ENCODE measurements around the gene RPL13.

DNA sequence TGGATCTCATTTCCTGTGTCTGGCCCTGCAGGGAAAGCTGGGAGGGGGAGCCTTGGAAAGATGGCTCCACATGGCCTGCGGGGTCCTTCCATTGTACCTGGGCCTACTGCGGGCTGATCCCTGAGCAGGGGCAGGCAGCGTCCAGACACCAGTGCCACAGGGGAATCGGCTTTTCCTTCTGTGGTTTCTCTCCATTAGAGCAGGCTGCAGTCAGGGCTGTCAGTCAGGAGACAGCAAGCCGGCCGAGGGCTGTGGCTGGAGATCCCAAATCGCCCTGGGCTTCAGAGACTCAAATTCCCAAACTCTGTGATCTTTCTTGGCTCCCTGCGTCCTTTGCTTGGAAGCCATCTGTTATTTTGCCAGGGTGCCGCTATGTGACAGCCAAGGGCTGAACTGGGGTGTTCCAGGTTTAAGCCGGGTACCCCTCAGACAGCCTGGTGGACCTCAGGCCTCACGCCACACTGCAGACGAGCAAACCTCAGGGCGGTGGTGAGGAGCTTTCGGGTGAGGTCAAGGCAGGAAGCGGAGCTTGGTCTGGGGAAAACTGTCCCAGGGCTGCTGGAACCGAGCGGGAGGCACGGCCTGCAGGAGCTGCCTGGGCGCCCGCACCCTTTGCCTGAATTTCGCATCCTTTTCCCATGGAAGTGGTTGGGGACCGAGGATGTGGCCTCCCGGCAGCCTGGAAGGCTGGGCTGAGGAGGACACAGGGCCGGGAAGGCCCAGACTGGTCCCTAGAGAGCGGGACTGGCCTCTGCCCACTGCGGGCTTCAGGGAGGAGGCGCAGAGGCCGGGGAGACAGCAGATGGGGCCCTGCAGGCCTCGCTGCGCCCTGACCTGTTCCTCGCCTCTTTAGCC lies 13.6 kb downstream of the RPL13 start:
- TF ChIP-seq, protein P1, sequence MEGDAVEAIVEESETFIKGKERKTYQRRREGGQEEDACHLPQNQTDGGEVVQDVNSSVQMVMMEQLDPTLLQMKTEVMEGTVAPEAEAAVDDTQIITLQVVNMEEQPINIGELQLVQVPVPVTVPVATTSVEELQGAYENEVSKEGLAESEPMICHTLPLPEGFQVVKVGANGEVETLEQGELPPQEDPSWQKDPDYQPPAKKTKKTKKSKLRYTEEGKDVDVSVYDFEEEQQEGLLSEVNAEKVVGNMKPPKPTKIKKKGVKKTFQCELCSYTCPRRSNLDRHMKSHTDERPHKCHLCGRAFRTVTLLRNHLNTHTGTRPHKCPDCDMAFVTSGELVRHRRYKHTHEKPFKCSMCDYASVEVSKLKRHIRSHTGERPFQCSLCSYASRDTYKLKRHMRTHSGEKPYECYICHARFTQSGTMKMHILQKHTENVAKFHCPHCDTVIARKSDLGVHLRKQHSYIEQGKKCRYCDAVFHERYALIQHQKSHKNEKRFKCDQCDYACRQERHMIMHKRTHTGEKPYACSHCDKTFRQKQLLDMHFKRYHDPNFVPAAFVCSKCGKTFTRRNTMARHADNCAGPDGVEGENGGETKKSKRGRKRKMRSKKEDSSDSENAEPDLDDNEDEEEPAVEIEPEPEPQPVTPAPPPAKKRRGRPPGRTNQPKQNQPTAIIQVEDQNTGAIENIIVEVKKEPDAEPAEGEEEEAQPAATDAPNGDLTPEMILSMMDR (IDR thresholded peaks at IDR 0.05) = no peak
- TF ChIP-seq ZFX (IDR thresholded peaks at IDR 0.05; ENCODE audit: borderline replicate concordance) = no peak

All from 22Rv1 (cell line).